B cell (primary cell): ENCODE measurements around the gene MFRP. TPM values are rescaled to one million over a fixed set of nuclear protein-coding genes. Genes with fewer than 3 reads are reported as not detected.

Source experiments
- ATAC-seq: fragments of 200-7000 bp; cut with Tn5 transposase; one replicate; pipeline ENCODE4 v1.10.0; 2021; ENCODE audit warnings: low read depth, mild to moderate bottlenecking, moderate number of reproducible peaks, moderate library complexity
- CTCF ChIA-PET: fragments of 350-600 bp; sonication (Branson Sonifier 250); formaldehyde crosslinking; loops from one replicate; lab custom pipeline; 2021; ENCODE audit warnings: antibody characterized with exemption, inconsistent platforms; lab: Charles Lee
- POLR2A ChIA-PET: fragments of 350-600 bp; sonication (Branson Sonifier 250); formaldehyde crosslinking; loops from one replicate; lab custom pipeline; 2021; ENCODE audit warnings: antibody characterized with exemption; lab: Charles Lee
- DNase-seq: peaks from one replicate; pipeline ENCODE4 v3.0.0; 2013
- H2AFZ ChIP-seq: 2 replicates; pipeline ENCODE4 v1.6.1; 2012; ENCODE audit warnings: mild to moderate bottlenecking, low read depth, low read length; ENCODE audit not compliant: insufficient read depth, poor library complexity, severe bottlenecking
- H3K27ac ChIP-seq, 2 donors: 1 replicate in 1 of 2; 2 replicates in 1 of 2; pipeline ENCODE4 v1.5.1; 2012 to 2013; ENCODE audit warnings: low read length in 2 of 2, mild to moderate bottlenecking in 2 of 2, moderate library complexity in 1 of 2
- H3K27me3 ChIP-seq, 4 experiments: fragments of 200-600 bp in 1 of 4; sonication (generic) in 1 of 4; replicated peaks in 1 of 4; 1 replicate in 2 of 4; 2 replicates in 2 of 4; pipeline versions ENCODE4 v1.6.1 to v1.7.0; 2013 to 2016; ENCODE audit warnings: low read length in 3 of 4, mild to moderate bottlenecking in 2 of 4, mixed read lengths in 1 of 4, moderate library complexity in 1 of 4; ENCODE audit not compliant: insufficient read depth in 4 of 4, control insufficient read depth in 3 of 4; ENCODE audit errors: control extremely low read depth in 1 of 4
- H3K36me3 ChIP-seq, 2 experiments: replicated peaks in 1 of 2; 1 replicate in 1 of 2; 2 replicates in 1 of 2; pipeline versions ENCODE4 v1.6.1 to v1.7.1; 2013; ENCODE audit warnings: low read length in 1 of 2; ENCODE audit not compliant: insufficient read depth in 2 of 2, control insufficient read depth in 1 of 2; ENCODE audit errors: control extremely low read depth in 1 of 2, extremely low read depth in 1 of 2
- H3K4me1 ChIP-seq, 2 donors: fragments of 200-600 bp in 1 of 2; sonication (generic) in 1 of 2; 1 replicate in 1 of 2; 2 replicates in 1 of 2; pipeline versions ENCODE4 v1.5.1 to v1.6.1; 2013 to 2017; ENCODE audit warnings: low read length in 2 of 2; ENCODE audit not compliant: control insufficient read depth in 2 of 2, insufficient read depth in 2 of 2
- H3K4me2 ChIP-seq: replicated peaks from 2 replicates; pipeline ENCODE3; 2012; ENCODE audit warnings: mild to moderate bottlenecking, low read depth, low read length; ENCODE audit not compliant: poor library complexity, severe bottlenecking
- H3K4me3 ChIP-seq, 5 experiments: fragments of 200-600 bp in 1 of 5; sonication (generic) in 1 of 5; 1 replicate in 3 of 5; 2 replicates in 2 of 5; pipeline versions ENCODE4 v1.5.1 to v1.7.0; 2011 to 2016; ENCODE audit warnings: low read length in 4 of 5, mild to moderate bottlenecking in 4 of 5, low read depth in 2 of 5, control low read depth in 1 of 5, moderate library complexity in 1 of 5; ENCODE audit not compliant: insufficient read depth in 1 of 5; ENCODE audit errors: control extremely low read depth in 1 of 5, extremely low read depth in 1 of 5
- H3K79me2 ChIP-seq: fragments of 200-600 bp; sonication (generic); one replicate; pipeline ENCODE4 v1.6.0; 2016; ENCODE audit warnings: low read length; ENCODE audit not compliant: control insufficient read depth, insufficient read depth
- H3K9ac ChIP-seq: fragments of 200-600 bp; sonication (generic); 2 replicates; pipeline ENCODE4 v1.6.1; 2017; ENCODE audit warnings: mild to moderate bottlenecking, low read length, moderate library complexity
- H3K9me3 ChIP-seq, 3 donors: one replicate each; pipeline versions ENCODE4 v1.6.1 to v1.7.1; 2013; ENCODE audit warnings: low read length in 2 of 3; ENCODE audit not compliant: control insufficient read depth in 2 of 3, insufficient read depth in 1 of 3; ENCODE audit errors: control extremely low read depth in 1 of 3
- H4K20me1 ChIP-seq: 2 replicates; pipeline ENCODE4 v1.6.0; 2012; ENCODE audit warnings: mild to moderate bottlenecking, low read length; ENCODE audit not compliant: insufficient read depth, control insufficient read depth, poor library complexity, severe bottlenecking
- H3K27ac Mint-ChIP-seq: one replicate; pipeline ENCODE4 v1.8.0; 2021; ENCODE audit warnings: mixed read lengths
- H3K27me3 Mint-ChIP-seq: one replicate; pipeline ENCODE4 v1.8.0; 2021; ENCODE audit warnings: mixed read lengths
- H3K4me1 Mint-ChIP-seq: one replicate; pipeline ENCODE4 v1.8.0; 2021; ENCODE audit warnings: mixed read lengths
- H3K4me3 Mint-ChIP-seq: one replicate; pipeline ENCODE4 v1.8.0; 2021; ENCODE audit warnings: mixed read lengths
- H3K9me3 Mint-ChIP-seq: one replicate; pipeline ENCODE4 v1.8.0; 2022; ENCODE audit warnings: mixed read lengths; ENCODE audit not compliant: insufficient read depth
- CTCF ChIP-seq: fragments of 200-600 bp; IDR thresholded peaks from one replicate; pipeline ENCODE4 v1.8.0; 2022; ENCODE audit warnings: antibody characterized with exemption, mild to moderate bottlenecking
- EZH2 ChIP-seq: IDR thresholded peaks from 2 replicates; pipeline ENCODE4 v1.6.1; 2012; ENCODE audit warnings: borderline replicate concordance, low read depth, mild to moderate bottlenecking, moderate library complexity, low read length; ENCODE audit not compliant: insufficient read depth, poor library complexity, severe bottlenecking
- WGBS: methylation state at CpG from one replicate; pipeline ENCODE4 v1.1.5; 2013; ENCODE audit warnings: missing lambda C conversion rate; ENCODE audit not compliant: insufficient coverage; 5-methylcytosine and 5-hydroxymethylcytosine counted together
- intact Hi-C: fragments of 100-400 bp; cut with micrococcal nuclease; formaldehyde crosslinking; loops from one replicate; pipeline ENCODE4 v1.10.0; 2022
- polyA plus RNA-seq: library from polyadenylated mRNA; depleted of rRNA; stranded (reverse); fragments of >200 nt; gene quantifications from 2 replicates; pipeline ENCODE4 v1.2.3, GENCODE V29; 2012
- total RNA-seq, 2 donors: library from RNA; stranded (reverse); fragments of 120-200 nt in 1 of 2; gene quantifications; 1 replicate in 1 of 2; 2 replicates in 1 of 2; pipeline versions ENCODE4 v1.2.3 to v1.2.4, GENCODE V29; 2013 to 2022

The MFRP gene
- total and polyA plus RNA-seq, 2 donors (not counting 1 experiment from before 2014, with no cell fraction given) = not detected

GRCh38 chr11:119361941-119362725, 15.6 kb upstream of the MFRP start:
- Histone ChIP-seq H3K4me1 (peaks cover 19 to 21% of the 10 kb centered on the region in 2 donors), H4K20me1 (no peaks in the 10 kb centered on the region), H3K79me2 (no peaks in the 10 kb centered on the region), H3K27ac (no peak overlapping the region), H3K4me3 (no peak overlapping the region), H2AFZ (no peak overlapping the region), H3K4me2 (no peak overlapping the region), H3K36me3 (no peaks in the 10 kb centered on the region), H3K9me3 (peaks cover 0 to 19% (median 0%) of the 10 kb centered on the region in 3 donors), H3K9ac (no peak overlapping the region), H3K27me3 (peaks cover 0 to 49% (median 25%) of the 10 kb centered on the region in 4 experiments)
- H3K27ac Mint-ChIP-seq = no peak overlapping the region
- intact Hi-C loops = no loop called here
- H3K4me3 Mint-ChIP-seq = peak overlapping the region; percentile 63
- WGBS = 90% methylated on average over 8 of the region's 11 CpGs
- no peak for DNase-seq
- ChIA-PET CTCF (interaction anchor here (1.0 to 2.1 kb wide), 6 partner anchors 8 to 113 kb away, joined by 3 to 8 read pairs (median 4); partner anchors contain the start of gene USP2), POLR2A (no interaction called here)
- no peak for TF ChIP-seq CTCF
- H3K27me3 Mint-ChIP-seq = peaks cover 44% of the 10 kb centered on the region
- peaks cover 20% of the 10 kb centered on the region for H3K4me1 Mint-ChIP-seq
- no peaks in the 10 kb centered on the region for H3K9me3 Mint-ChIP-seq
- ATAC-seq = no peak

GRCh38 chr11:119361056-119361787, 14.7 kb upstream of the MFRP start:
- Histone ChIP-seq H3K27me3 (peaks cover 0 to 47% (median 26%) of the 10 kb centered on the region in 4 experiments), H3K9ac (no peak overlapping the region), H3K27ac (no peak overlapping the region), H3K79me2 (no peaks in the 10 kb centered on the region), H3K4me1 (peaks cover 19 to 28% of the 10 kb centered on the region in 2 donors), H3K4me2 (no peak overlapping the region), H3K4me3 (no peak overlapping the region), H2AFZ (no peak overlapping the region), H3K9me3 (peaks cover 0 to 19% (median 0%) of the 10 kb centered on the region in 3 donors), H4K20me1 (no peaks in the 10 kb centered on the region), H3K36me3 (no peaks in the 10 kb centered on the region)
- TF ChIP-seq EZH2 = no peak
- TF ChIP-seq CTCF = no peak
- ATAC-seq (no peak), DNase-seq (no peak)
- ChIA-PET CTCF (interaction anchor here (1.0 to 2.1 kb wide), 5 partner anchors 18 to 114 kb away, joined by 3 to 8 read pairs (median 3); partner anchors contain the start of gene USP2), POLR2A (no interaction called here)
- Mint-ChIP-seq H3K27me3 (peaks cover 40% of the 10 kb centered on the region), H3K4me3 (no peak overlapping the region), H3K27ac (no peak overlapping the region), H3K9me3 (no peaks in the 10 kb centered on the region), H3K4me1 (peaks cover 26% of the 10 kb centered on the region)
- 83% methylated on average over 6 of the region's 8 CpGs for WGBS
- intact Hi-C loops = no loop called here
